Smooth muscle cell (in vitro differentiated cells): ENCODE results near the gene AFF3. TPM values are rescaled to one million over a fixed set of nuclear protein-coding genes. Genes with fewer than 3 reads are reported as not detected.

ENCODE experiments used
- DNase-seq: peaks from one replicate; lab custom pipeline; 2025; ENCODE audit not compliant: unreplicated experiment; lab: John Stamatoyannopoulos, UW
- H2AFZ ChIP-seq: fragments of 200-600 bp; sonication (generic); 2 replicates; pipeline ENCODE4 v1.6.0; 2016; ENCODE audit warnings: antibody characterized with exemption, low read depth, mild to moderate bottlenecking
- H3F3A ChIP-seq: fragments of 200-600 bp; sonication (generic); 2 replicates; pipeline ENCODE4 v1.6.0; 2017; ENCODE audit warnings: antibody characterized with exemption, low read depth
- H3K27ac ChIP-seq: fragments of 200-600 bp; sonication (generic); 2 replicates; pipeline ENCODE4 v1.5.1; 2016; ENCODE audit warnings: low read depth, mild to moderate bottlenecking
- H3K27me3 ChIP-seq: fragments of 200-600 bp; sonication (generic); 2 replicates; pipeline ENCODE4 v1.6.1; 2016; ENCODE audit warnings: low read depth, mild to moderate bottlenecking
- H3K36me3 ChIP-seq: fragments of 200-600 bp; sonication (generic); 2 replicates; pipeline ENCODE4 v1.5.1; 2016; ENCODE audit warnings: low read depth
- H3K4me1 ChIP-seq: fragments of 200-600 bp; sonication (generic); 2 replicates; pipeline ENCODE4 v1.5.1; 2016; ENCODE audit warnings: low read depth
- H3K4me2 ChIP-seq: fragments of 200-600 bp; sonication (generic); 2 replicates; pipeline ENCODE4 v1.6.0; 2016; ENCODE audit warnings: mild to moderate bottlenecking
- H3K4me3 ChIP-seq: fragments of 200-600 bp; sonication (generic); 2 replicates; pipeline ENCODE4 v1.5.1; 2016; ENCODE audit warnings: mild to moderate bottlenecking
- H3K79me2 ChIP-seq: fragments of 200-600 bp; sonication (generic); 2 replicates; pipeline ENCODE4 v1.6.0; 2016; ENCODE audit warnings: low read depth, mild to moderate bottlenecking
- H3K9ac ChIP-seq: fragments of 200-600 bp; sonication (generic); 2 replicates; pipeline ENCODE4 v1.6.0; 2016; ENCODE audit warnings: low read depth
- H3K9me3 ChIP-seq: fragments of 200-600 bp; sonication (generic); replicated peaks from 2 replicates; pipeline ENCODE4 v1.5.1; 2016; ENCODE audit warnings: low read depth
- H4K20me1 ChIP-seq: fragments of 200-600 bp; sonication (generic); 2 replicates; pipeline ENCODE4 v1.6.0; 2016; ENCODE audit warnings: low read depth
- WGBS: methylation state at CpG from one replicate; pipeline ENCODE4 v1.1.7; 2016; ENCODE audit warnings: low lambda C conversion rate; 5-methylcytosine and 5-hydroxymethylcytosine counted together
- polyA plus RNA-seq: library from polyadenylated mRNA; unstranded; fragments of >200 nt; fragmentation: Nextera tagmentation; extraction: Ambion mirVana; gene quantifications from 2 replicates; pipeline ENCODE4 v1.2.1, GENCODE V29; 2016
- total RNA-seq: library from RNA; depleted of rRNA; stranded (reverse); fragments of >200 nt; gene quantifications from 2 replicates; pipeline ENCODE4 v1.2.3, GENCODE V29; 2014
- TF ChIP-seq, protein P1 (sequence below): fragments of 200-600 bp; sonication (generic); IDR thresholded peaks from 2 replicates; pipeline ENCODE4 v1.5.1; 2017; ENCODE audit warnings: borderline replicate concordance, mild to moderate bottlenecking, antibody characterized with exemption; ENCODE audit not compliant: insufficient read depth, poor library complexity, severe bottlenecking

The AFF3 gene
- total and polyA plus RNA-seq, 2 experiments from 2014 or later = 0.27 to 0.39 TPM

DNA sequence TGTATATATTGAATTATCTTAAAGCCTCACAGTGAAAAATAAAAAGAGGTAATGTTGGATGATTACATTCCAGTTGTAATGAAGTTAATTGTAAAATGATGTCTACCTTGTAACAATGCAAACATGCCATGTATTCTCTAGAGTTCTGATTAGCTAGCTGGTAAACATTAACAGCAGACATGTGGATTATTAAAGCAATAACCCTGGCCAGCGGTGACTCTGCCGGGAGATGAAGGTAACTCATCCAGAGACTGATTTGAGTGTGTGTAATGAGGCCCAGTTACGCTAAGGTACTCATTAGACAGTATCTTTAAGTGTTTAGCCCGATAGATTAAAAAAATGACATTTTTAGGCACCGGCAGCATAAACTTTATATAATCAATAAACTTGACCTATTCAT lies 573.0 kb downstream of the AFF3 start:
- Histone ChIP-seq H3K79me2 (no peaks in the 10 kb centered on the region), H3K4me3 (no peak overlapping the region), H3K27ac (no peak overlapping the region), H3K9me3 (no peaks in the 10 kb centered on the region), H3K27me3 (peaks cover 35% of the 10 kb centered on the region), H3K36me3 (no peaks in the 10 kb centered on the region), H4K20me1 (no peaks in the 10 kb centered on the region), H3K9ac (no peak overlapping the region), H3K4me2 (no peak overlapping the region), H3F3A (no peaks in the 10 kb centered on the region), H2AFZ (no peak overlapping the region), H3K4me1 (peaks cover 11% of the 10 kb centered on the region)
- 97% methylated on average over 5 of the region's 5 CpGs for WGBS
- TF ChIP-seq, protein P1, sequence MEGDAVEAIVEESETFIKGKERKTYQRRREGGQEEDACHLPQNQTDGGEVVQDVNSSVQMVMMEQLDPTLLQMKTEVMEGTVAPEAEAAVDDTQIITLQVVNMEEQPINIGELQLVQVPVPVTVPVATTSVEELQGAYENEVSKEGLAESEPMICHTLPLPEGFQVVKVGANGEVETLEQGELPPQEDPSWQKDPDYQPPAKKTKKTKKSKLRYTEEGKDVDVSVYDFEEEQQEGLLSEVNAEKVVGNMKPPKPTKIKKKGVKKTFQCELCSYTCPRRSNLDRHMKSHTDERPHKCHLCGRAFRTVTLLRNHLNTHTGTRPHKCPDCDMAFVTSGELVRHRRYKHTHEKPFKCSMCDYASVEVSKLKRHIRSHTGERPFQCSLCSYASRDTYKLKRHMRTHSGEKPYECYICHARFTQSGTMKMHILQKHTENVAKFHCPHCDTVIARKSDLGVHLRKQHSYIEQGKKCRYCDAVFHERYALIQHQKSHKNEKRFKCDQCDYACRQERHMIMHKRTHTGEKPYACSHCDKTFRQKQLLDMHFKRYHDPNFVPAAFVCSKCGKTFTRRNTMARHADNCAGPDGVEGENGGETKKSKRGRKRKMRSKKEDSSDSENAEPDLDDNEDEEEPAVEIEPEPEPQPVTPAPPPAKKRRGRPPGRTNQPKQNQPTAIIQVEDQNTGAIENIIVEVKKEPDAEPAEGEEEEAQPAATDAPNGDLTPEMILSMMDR = no peak
- no peak for DNase-seq

DNA sequence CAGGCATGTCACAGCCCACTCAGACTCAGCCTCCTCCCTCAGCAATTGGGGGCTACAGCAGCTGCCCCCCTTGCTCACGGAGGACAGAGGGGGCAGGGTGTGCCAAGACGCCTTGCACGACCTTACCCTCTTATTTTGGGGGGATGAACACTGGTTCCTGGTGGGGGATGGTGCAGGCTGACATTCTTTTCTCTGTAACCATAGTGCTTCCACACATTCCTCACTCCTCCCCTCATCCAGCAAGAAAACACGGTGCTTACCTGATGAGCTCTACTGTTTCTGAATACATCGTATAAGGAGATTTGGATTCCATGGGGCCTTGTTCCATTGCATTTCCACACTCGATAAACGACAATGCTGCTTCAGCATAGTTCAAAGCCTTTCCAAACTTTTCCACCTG lies 577.2 kb downstream of the AFF3 start:
- no peaks in the 10 kb centered on the region for H3K79me2 ChIP-seq
- H3K9ac ChIP-seq = no peak overlapping the region
- no peaks in the 10 kb centered on the region for H4K20me1 ChIP-seq
- DNase-seq = no peak
- peaks cover 3% of the 10 kb centered on the region for H3F3A ChIP-seq
- H3K4me3 ChIP-seq = no peak overlapping the region
- no peak overlapping the region for H2AFZ ChIP-seq
- WGBS = 87% methylated on average over 7 of the region's 7 CpGs
- TF ChIP-seq, protein P1 = no peak
- no peak overlapping the region for H3K4me2 ChIP-seq
- peaks cover 15% of the 10 kb centered on the region for H3K27me3 ChIP-seq
- H3K36me3 ChIP-seq = no peaks in the 10 kb centered on the region
- H3K4me1 ChIP-seq = no peaks in the 10 kb centered on the region
- H3K9me3 ChIP-seq = no peaks in the 10 kb centered on the region
- no peak overlapping the region for H3K27ac ChIP-seq

DNA sequence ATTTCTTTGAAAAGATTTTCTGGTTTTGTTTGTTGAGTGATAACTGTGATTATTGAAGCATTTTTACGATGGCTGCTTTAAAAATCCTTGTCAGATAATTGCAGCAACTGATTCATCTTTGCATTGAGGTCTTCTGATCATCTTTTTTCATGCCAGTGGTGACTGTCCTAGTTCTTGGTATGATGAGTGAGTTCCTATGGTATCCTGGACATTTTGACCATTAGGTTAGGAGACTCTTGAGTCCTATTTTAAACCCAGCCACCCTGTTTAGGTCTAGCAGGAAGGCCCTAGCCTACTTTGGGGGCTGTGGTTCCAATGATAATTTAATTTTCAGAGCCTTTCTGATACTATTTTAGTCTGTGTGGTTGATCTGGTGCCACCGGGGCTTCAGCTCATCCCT lies 579.9 kb downstream of the AFF3 start:
- 63% methylated on average over 2 of the region's 2 CpGs for whole genome bisulfite sequencing

DNA sequence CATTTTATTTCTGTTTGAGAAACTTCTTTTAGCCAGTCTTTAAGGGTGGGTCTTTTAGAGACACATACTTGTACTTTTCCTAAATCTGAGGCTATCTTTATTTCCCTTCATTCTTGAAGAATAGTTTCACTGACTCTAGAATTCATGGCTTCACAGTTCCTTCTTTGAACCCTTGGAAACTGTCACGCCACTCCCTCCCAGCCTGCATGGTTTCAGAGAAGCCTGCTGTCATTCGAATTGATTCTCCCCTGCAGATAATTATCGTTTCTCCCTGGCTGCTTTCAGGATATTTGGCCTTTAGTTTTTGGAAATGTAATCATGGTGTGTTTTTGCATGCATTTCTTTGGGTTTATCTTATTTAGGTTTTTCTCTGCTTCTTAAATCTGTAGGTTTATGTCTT lies 580.6 kb downstream of the AFF3 start:
- TF ChIP-seq, protein P1 = no peak
- peaks cover 16% of the 10 kb centered on the region for H3K27me3 ChIP-seq
- no peaks in the 10 kb centered on the region for H3K4me1 ChIP-seq
- peaks cover 3% of the 10 kb centered on the region for H3F3A ChIP-seq
- 73% methylated on average over 3 of the region's 3 CpGs for WGBS
- H3K27ac ChIP-seq = no peak overlapping the region
- no peak overlapping the region for H3K9ac ChIP-seq
- H4K20me1 ChIP-seq = no peaks in the 10 kb centered on the region
- H3K9me3 ChIP-seq = no peaks in the 10 kb centered on the region
- no peak overlapping the region for H3K4me3 ChIP-seq
- H3K79me2 ChIP-seq = no peaks in the 10 kb centered on the region
- H2AFZ ChIP-seq = no peak overlapping the region
- no peak for DNase-seq
- H3K4me2 ChIP-seq = no peak overlapping the region
- no peaks in the 10 kb centered on the region for H3K36me3 ChIP-seq

More for the DNA sequence above, 579.9 kb downstream of the AFF3 start:
- Histone ChIP-seq H3K27ac (no peak overlapping the region), H3K27me3 (peaks cover 10% of the 10 kb centered on the region), H3K79me2 (no peaks in the 10 kb centered on the region), H2AFZ (no peak overlapping the region), H3K9ac (no peak overlapping the region), H3K4me2 (no peak overlapping the region), H3K36me3 (no peaks in the 10 kb centered on the region), H3K9me3 (no peaks in the 10 kb centered on the region), H3K4me3 (no peak overlapping the region), H3F3A (peaks cover 3% of the 10 kb centered on the region), H3K4me1 (no peaks in the 10 kb centered on the region), H4K20me1 (no peaks in the 10 kb centered on the region)
- no peak for DNase-seq
- TF ChIP-seq, protein P1 = no peak
